HG03103 (cell line): ENCODE results near the gene INTS1.
A peak's percentile ranks its signal among the peaks of the same experiment; 100 is the strongest.

Source experiments
- ATAC-seq: cut with Tn5 transposase; IDR thresholded peaks from one replicate; pipeline ENCODE4 v1.9.1; 2021; ENCODE audit warnings: low read depth; ENCODE audit not compliant: unreplicated experiment

The INTS1 gene, protein sequence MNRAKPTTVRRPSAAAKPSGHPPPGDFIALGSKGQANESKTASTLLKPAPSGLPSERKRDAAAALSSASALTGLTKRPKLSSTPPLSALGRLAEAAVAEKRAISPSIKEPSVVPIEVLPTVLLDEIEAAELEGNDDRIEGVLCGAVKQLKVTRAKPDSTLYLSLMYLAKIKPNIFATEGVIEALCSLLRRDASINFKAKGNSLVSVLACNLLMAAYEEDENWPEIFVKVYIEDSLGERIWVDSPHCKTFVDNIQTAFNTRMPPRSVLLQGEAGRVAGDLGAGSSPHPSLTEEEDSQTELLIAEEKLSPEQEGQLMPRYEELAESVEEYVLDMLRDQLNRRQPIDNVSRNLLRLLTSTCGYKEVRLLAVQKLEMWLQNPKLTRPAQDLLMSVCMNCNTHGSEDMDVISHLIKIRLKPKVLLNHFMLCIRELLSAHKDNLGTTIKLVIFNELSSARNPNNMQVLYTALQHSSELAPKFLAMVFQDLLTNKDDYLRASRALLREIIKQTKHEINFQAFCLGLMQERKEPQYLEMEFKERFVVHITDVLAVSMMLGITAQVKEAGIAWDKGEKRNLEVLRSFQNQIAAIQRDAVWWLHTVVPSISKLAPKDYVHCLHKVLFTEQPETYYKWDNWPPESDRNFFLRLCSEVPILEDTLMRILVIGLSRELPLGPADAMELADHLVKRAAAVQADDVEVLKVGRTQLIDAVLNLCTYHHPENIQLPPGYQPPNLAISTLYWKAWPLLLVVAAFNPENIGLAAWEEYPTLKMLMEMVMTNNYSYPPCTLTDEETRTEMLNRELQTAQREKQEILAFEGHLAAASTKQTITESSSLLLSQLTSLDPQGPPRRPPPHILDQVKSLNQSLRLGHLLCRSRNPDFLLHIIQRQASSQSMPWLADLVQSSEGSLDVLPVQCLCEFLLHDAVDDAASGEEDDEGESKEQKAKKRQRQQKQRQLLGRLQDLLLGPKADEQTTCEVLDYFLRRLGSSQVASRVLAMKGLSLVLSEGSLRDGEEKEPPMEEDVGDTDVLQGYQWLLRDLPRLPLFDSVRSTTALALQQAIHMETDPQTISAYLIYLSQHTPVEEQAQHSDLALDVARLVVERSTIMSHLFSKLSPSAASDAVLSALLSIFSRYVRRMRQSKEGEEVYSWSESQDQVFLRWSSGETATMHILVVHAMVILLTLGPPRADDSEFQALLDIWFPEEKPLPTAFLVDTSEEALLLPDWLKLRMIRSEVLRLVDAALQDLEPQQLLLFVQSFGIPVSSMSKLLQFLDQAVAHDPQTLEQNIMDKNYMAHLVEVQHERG (N-terminal part only)

DNA sequence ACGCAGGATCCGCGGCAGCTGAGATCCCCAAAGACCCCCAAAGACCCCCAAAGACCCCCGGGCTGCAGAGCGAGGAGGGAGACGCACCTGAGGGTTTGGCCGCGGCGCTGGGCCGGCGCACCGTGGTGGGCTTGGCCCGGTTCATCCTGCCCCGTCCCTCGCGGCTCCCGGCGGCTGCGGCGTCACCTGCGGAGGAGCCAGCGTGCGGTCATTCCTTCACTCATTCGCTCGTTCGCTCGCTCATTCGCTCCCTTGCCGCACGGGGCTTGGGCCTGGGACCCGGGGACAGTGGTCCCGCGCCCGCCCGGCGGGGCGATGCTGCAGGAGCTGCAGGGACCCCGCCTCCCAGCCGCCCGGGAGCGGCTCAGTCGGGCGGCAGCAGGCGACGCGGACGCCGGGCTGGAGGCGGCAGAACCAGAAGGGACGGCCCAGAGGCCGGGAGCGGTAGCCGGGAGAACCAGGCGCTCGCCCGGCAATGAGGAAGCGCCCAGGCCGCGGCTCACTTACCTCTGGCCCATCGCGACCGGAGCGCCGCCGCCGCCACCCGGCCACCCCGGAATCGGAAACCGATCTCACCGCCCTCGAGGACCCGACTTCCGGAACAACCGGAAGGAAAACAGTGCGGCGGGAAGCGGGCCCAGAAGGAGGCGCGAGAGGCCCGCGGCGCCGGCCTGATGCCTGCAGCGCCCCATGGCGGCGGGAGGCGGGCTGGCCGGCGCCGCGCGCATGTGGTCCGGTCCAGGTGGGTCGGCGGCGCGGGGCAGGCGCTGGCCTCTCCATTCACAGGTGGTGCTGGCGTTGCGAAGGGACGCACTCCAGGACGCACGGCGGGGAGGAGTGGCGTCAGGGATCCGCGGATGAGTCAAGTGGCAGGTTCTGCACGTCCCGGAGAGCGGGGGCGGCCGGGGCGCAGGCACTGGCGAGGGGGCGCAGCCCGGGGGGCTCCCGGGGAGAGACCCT, at the start of gene INTS1:
Gene INTS1, minus strand, starts transcription at position 574 of the 960 bp plus-strand sequence. Its CDS starts 429 bp downstream, at position 145.
- ATAC-seq = peak; percentile 72

DNA sequence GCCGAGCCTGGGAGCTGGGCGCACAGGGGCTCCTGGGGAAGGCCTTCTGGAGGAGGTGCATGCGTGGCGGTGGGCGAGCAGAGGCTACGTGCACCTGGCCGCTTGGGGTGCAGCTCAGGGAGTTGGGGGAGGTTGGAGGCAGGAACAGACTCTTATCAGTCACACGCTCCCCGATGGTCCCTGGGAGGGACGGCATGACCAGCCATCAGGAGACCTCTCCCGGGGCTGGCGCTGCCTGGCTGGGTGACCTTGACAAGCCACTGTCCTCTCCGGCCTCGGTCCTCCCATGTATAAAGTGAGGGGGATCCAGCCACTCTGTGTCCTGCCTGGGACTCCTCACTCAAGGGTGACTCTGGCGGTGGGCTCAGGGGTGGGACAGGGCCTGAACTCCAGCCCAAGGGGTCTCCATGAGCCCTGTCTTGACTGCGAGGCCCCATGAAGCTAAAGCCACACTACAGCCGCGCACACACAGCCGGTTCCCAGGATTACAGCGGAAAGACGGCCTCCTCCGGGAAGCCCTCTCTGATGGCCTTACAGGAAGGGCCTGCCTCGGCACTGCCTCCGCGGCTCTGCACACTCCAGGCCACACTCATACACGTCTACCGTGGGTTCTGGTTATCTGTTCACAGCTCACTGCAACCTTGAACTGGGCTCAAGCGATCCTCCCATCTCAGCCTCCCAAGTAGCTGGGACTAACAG, 49.5 kb upstream of the INTS1 start:
- ATAC-seq = no peak

DNA sequence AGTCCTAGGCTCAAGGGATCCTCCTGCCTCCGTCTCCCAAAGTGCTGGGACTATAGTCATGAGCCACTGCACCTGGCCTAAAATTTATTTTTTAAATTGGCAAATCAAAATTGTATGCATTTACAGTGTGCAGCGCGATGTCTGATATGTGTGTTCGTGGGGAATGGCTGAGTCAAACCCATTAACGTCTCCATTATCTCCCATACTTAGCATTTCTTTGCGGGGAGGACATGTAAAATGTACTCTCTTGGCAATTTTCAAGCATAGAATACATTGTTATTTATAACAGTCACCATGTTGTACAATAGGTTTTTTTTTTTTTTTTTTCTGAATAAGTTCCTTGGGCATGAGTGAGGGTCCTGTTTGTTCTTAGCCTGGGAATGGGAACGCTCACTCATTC, 48.0 kb upstream of the INTS1 start:
- ATAC-seq = no peak

DNA sequence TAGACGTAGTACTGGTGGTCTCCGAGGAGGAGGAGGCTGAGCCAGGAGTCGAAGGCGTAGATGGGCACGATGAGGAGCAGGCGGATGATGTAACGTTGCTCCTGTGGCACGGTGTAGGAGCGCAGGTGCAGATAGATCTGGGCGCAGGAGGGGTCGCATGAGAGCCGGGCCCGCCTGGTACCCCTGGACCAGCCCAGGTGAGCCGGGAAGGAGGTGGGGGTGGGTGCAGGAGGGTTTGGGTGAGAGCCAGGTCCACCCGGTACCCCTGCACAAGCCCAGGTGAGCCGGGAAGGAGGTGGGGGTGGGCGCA, 46.6 kb upstream of the INTS1 start:
- no peak for ATAC-seq

DNA sequence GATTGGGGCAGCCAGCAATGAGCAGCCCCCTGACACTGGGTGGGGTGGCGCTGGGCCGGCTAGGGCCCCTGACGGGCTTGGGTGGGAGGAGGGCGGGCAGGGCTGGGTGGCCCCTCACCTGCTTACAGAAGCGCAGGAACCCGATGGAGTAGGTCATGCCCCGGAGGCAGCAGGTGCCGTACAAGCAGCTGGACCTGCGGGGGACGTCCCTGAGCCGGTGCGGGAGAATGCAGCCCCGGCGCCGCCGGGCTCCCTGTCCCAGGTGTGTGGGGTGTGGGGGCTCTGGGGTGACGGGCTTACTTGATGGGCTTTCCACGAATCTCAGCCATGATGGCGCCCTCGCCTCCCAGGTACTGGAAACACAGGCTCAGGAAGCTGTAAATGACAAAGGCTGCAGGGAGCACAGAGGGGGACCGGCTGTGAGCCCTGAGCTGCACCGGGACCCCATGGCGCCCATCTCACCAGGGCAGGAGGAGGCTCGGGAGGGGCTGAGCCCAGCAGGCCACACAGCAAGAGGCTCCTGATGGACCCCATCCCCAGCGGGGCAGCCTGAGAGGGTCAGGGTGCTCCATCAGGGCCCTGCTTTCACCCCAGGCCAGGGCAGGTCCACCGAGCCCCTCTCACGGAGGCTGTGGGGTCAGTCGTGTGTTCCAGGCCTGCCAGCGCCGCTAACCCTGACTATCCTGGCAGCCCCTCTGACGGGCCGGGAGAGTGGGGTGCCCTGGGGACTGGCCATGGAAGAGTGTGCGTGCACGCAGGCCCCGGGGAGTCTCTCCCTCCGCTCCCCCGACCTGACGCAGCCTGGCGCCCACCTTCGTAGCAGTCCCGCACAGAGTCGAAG, 46.0 kb upstream of the INTS1 start:
- no peak for ATAC-seq

DNA sequence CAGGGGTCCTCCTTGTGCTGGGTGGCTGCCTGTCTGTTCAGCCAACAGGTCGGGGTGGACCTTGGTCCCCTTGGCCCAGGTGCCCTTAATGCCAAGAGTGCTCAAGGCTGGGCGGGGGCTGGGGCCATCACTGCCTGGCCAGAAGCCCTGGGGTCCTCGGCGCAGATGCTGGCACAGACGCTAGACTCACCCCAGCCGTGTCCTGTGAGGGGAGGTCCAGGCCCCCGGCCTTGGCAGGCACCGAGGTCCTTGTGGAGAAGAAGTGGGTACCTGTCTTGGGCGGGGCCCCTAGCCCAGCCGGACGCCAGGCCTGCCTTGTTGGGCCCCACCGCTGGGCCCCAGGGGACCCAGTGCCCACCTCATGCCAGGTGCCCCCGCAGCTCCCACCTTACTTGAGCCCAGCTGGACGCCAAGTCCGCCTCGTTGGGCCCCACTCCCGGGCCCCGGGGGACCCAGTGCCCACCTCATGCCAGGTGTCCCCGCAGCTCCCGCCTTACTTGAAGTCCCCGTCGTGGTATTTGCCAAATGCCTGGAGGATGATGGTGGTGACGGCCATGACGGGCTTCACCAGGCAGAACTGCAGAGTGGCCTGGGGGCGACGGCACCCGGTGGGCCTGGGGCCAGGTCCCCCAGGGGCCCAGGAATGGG, 45.3 kb upstream of the INTS1 start:
- no peak for ATAC-seq

DNA sequence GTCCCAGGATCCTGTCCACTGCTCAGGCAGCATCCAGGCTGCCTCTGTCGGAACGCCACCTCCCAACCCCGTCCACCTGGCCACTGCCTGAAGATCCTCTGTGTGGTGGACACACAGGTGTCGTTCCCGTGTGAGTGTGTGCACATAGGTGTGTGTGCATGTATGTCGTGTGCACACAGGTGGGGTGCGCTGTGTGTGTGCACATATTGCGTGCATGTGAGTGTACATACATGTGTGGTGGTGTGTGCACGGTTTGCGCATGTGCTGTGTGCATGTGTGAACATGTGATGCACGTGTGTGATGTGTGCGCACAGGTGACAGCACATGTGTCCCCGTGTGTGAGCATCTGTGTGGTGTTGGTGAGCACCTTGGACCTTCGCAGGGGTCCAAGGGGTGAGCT, 44.8 kb upstream of the INTS1 start:
- ATAC-seq = no peak

DNA sequence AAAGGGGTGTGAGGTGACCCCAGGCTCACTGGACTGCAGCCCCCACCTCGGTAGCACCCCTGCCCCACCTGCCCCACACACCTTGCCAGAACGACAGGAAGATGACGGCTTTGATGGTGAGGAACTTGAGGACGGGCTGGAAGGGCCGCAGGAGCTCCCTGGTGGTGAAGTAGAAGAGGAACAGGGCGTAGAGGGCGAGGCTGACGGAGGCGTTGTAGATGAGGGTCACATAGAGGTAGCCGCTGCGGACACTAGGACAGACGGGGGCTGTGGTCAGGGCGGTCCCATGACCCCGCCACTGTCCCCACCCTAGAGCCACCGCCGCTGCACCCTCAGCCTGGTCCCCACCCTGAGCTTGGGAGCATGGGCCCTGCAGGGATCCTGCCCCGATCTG, 44.2 kb upstream of the INTS1 start:
- no peak for ATAC-seq

DNA sequence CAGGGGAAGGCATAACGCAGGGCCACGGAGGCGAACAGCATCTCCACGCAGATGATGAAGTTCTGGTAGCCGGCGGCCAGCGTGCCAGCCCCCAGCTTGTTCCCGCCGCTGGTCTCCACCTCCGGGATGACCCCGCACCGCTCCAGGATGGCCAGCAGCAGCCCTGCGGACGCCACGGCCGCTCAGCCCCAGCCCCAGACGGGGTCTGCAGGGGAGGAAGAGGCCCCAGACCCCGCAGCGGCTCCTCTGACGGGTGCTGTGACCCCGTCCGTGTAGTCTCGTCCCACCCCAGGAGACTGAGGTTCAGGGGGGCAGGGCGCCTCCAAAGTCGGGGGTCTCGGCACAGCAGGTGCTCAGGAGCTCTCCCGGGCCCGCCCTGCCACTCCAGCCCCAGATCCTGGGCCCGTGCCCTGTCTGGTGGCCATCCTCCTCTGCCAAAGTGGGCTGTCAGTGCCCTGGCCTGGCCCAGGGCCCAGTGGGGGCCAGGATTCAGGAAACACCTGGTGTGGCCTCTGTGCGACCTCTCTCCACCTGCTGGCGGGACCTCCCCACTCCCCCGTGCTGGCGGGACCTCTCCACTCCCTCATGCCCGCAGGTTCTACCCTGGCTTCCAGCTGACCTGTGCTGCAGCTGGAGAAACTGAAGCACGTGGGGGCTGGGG, 43.7 kb upstream of the INTS1 start:
- ATAC-seq = no peak

DNA sequence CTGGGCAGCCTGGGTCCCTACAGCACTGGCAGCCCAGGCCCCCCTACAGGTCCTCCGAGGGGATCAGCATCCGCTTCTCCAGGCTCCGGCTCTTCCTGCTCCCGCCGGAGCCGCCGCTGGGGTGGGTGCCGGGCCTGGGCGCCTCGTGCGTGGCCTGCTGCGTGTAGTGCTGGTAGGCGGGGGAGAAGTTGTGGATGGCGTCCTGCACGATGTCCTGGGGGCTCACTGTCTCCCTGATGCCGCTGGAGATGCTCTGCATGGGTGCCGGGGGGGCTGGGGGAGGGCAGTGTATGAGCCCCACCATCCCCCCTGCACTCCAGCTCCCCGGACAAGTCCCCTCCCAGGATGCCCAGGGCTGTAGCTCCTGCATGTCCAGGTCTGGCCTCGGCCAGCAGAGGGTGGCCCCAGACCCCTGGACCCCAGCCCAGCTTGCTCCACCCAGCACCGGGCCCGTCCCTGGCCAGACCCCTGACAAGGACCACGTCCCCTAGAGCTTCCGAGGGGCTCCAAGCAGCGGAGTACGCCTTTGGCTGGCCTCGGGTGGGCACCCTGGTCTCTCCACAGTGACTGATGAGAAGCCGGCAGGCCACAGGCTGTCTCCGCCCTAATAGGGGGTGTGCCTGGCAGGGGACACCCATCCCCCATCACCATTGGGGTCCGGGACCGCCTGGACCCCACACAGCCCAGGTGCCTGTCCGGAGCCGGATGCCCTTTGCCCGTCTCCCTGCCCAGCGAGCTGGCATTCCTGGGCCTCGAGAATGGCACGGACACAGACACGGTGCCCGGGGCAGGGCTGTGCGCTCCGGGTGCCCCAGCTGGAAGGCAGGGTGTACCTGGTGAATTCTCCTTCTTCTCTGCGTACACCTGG, 43.0 kb upstream of the INTS1 start:
- no peak for ATAC-seq

DNA sequence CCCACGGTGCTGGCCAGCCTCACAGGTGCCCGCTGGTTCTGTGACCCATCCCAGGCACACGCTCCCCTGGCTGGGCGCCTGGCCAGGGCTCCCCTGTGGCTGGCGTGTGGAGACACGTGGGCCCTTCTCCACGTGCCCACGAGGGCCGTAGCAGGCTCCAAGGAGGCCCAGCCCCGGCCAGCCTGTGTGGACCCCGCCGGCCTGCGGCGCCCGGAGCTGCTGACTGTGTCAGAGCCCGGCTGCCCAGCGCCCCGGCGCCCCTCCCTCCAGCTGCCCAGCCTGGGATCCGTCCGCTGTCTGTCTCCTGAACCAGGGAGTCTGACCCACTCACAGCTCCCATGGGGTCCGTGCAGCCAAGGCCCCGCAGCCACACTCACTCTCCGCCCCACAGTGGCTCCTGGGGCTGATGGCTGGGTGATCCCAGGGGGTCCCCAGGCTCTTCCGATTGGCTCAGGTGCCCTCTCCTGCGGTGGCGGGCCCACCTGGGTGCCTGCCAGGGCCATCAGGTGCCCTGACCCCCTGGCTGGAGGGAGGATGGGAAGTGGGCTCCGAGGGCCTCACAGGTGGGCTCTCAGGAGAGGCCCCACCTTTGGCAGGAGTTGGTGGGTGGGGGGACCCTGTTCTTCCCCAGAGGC, 42.2 kb upstream of the INTS1 start:
- ATAC-seq = no peak

DNA sequence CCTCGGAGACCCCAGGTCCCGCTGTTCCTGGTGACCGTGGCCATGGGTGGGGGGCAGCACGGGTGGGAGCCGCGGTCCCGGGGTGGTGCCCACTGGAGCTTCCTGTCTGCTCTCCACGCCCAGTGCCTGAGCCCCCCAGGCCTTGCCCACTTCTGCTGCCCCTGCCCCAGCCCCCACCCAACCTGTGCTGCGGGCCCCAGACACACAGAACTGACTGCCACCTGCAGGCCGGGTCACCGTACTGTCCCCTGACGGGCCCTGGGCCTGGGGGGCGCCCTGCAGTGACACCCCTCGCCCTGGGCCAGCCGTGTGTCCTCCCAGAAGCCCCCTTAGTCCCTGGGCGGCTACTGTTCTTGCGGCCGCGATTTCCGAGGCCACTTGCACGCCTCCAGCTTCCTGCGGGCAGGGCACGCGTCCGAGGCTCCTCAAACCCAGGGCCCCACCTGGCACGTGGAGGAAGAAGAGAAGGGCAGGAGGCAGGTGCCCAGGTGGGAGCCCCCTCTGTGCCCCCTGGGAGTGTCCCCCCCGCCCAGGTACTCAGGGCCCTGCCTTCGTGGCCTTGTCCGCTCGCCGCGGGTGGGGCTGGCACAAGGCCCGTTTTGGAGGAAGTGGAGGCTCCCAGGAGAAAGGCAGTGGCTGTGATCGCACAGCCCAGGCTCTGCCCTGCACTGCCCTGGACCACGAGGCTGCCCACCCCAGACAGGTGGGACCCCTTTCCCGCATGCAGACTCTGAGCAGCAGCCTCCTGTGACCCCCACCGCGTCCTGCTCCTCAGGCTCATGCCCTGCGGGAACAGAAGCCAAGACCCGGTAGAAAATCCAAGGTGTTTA, 41.4 kb upstream of the INTS1 start:
- ATAC-seq = no peak

DNA sequence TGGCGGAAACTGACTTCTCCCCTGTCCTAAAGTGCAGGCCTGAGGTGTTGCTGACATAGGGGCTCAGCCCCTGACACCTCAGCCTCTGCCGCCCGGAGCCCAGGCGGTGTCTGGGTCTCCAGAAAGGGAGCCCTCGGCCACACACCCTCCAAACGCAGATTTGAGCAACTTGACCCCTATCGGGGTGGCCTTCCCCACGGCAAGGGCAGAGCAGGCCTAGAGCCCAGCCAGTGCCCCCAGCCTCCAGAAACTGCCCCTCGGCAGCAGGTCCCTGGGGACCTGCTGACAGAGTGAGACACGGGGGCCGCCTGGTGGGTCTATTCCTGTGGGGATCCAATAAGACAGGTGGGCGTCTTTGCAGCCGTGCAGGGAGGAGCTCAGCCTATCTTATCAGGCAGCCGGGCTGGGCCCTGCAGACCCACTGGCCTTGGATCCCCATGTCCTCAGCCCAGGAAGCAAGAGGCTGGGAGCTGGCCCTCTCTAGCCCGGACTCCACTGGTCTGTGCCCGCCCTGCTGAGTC, 40.8 kb upstream of the INTS1 start:
- ATAC-seq = no peak

DNA sequence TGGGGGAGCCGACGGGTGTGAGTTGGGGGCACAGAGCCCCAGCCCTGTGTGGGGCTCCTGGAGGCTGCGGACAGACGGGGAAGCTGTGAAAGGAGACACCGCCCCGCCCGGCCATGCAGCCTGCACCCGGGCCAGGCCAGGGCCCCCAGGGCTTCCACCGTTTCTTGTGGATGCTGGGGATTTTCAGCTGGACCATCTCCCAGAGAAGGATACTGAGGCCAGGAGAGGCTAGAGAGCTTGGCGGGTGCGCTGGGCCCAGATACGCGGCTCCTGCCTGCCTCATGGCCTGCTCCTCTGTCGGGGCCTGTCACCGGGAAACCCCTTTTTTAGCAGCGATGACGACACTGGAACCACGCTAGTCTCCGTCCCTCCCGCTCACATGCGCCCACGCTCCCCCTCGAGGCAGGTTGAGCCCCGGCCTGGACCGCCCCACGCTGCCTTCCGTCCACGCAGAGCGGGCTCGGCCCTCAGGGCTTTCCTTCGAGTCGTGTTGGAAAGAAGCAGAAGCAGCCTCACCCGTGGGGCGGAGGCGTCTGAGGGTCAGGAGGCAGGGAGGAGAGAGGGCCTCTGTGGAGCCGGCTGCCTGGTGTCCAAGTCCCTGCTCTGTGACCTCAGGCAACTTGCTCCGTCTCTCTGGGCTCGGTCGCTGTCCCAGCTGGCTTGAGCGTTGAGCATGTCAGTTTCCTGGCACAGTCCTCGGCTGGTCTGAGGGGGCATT, 40.1 kb upstream of the INTS1 start:
- no peak for ATAC-seq
